Testis (tissue), 3 donors: ENCODE data around the gene DNAH10. TPM values are rescaled to one million over a fixed set of nuclear protein-coding genes. Genes with fewer than 3 reads are reported as not detected.

Experiments used
- DNase-seq: peaks from one replicate; pipeline ENCODE4 v3.0.0-alpha.2; 2019
- H3K27ac ChIP-seq, 2 donors: fragments of 200-600 bp; sonication (generic); one replicate each; pipeline ENCODE4 v1.5.1; 2019
- H3K27me3 ChIP-seq: fragments of 200-600 bp; sonication (generic); one replicate; pipeline ENCODE4 v1.5.1; 2019
- H3K36me3 ChIP-seq: fragments of 200-600 bp; sonication (generic); one replicate; pipeline ENCODE4 v1.5.1; 2017; ENCODE audit warnings: low read depth; ENCODE audit errors: missing control alignments
- H3K4me1 ChIP-seq: fragments of 200-600 bp; sonication (generic); one replicate; pipeline ENCODE4 v1.5.1; 2019
- H3K4me3 ChIP-seq, 2 donors: fragments of 200-600 bp; sonication (generic); one replicate each; pipeline ENCODE4 v1.5.1; 2017 to 2019
- H3K9me3 ChIP-seq: fragments of 200-600 bp; sonication (generic); one replicate; pipeline ENCODE4 v1.5.1; 2017
- CTCF ChIP-seq, 3 experiments: fragments of 450-650 bp in 2 of 3; fragments of 200-600 bp in 1 of 3; sonication (generic) in 1 of 3; IDR thresholded peaks; one replicate each; pipeline ENCODE4 v1.5.1; 2016 to 2019; ENCODE audit warnings: antibody characterized with exemption in 3 of 3, mild to moderate bottlenecking in 2 of 3, moderate library complexity in 1 of 3
- POLR2A ChIP-seq: fragments of 450-650 bp; IDR thresholded peaks from one replicate; pipeline ENCODE4 v1.6.1; 2017; ENCODE audit warnings: antibody characterized with exemption, mild to moderate bottlenecking, moderate library complexity
- WGBS, 2 donors: methylation state at CpG; one replicate each; pipeline ENCODE4 v1.1.5; 2018; 5-methylcytosine and 5-hydroxymethylcytosine counted together
- intact Hi-C: fragments of 100-400 bp; cut with DNase I; formaldehyde crosslinking; loops from one replicate; pipeline ENCODE4 v1.15.1; 2023; ENCODE audit warnings: low total_unique reads
- polyA plus RNA-seq: library from polyadenylated mRNA; stranded (reverse); fragments of 350-450 nt; fragmentation: Illumina TruSeq; extraction: RNeasy Lipid Tissue Mini Kit (QIAGEN cat#74804); gene quantifications from one replicate; pipeline ENCODE4 v1.2.3, GENCODE V29; 2014; ENCODE audit warnings: low read depth, low replicate concordance; ENCODE audit not compliant: insufficient read depth
- total RNA-seq, 2 donors: library from RNA; depleted of rRNA; stranded (reverse); fragments of >200 nt; gene quantifications; one replicate each; pipeline ENCODE4 v1.2.3, GENCODE V29; 2016

Gene DNAH10
- total and polyA plus RNA-seq, 3 donors from 2014 or later = 15.4 to 29.3 (median 24.3) TPM

GRCh38 chr12:123942911-123943648 lies 181.0 kb downstream of the DNAH10 start:
- DNase-seq = no peak
- no peak for TF ChIP-seq POLR2A
- no peak for TF ChIP-seq CTCF (IDR thresholded peaks at IDR 0.05)
- Histone ChIP-seq H3K9me3 (no peaks in the 10 kb centered on the region), H3K27ac (no peak overlapping the region), H3K36me3 (no peaks in the 10 kb centered on the region), H3K4me1 (no peaks in the 10 kb centered on the region), H3K4me3 (no peak overlapping the region), H3K27me3 (no peaks in the 10 kb centered on the region)
- intact Hi-C loops = no loop called here
- 79 to 87% methylated on average over 11 to 16 of the region's 16 CpGs for WGBS, 2 donors

GRCh38 chr12:123943816-123944215 lies 181.7 kb downstream of the DNAH10 start:
- Histone ChIP-seq H3K36me3 (no peaks in the 10 kb centered on the region), H3K27me3 (no peaks in the 10 kb centered on the region), H3K27ac (no peak overlapping the region), H3K9me3 (no peaks in the 10 kb centered on the region), H3K4me1 (no peaks in the 10 kb centered on the region), H3K4me3 (no peak overlapping the region)
- intact Hi-C loops = no loop called here
- TF ChIP-seq CTCF (IDR thresholded peaks at IDR 0.05) (no peak), POLR2A (no peak)
- WGBS, 2 donors = 88 to 98% methylated on average over 2 to 5 of the region's 5 CpGs
- DNase-seq = no peak

GRCh38 chr12:123944696-123945095 lies 182.6 kb downstream of the DNAH10 start:
- no peak for DNase-seq

GRCh38 chr12:123945287-123946151 lies 183.4 kb downstream of the DNAH10 start:
- intact Hi-C loops = no loop called here
- Histone ChIP-seq H3K27ac (no peak overlapping the region), H3K27me3 (no peaks in the 10 kb centered on the region), H3K36me3 (no peaks in the 10 kb centered on the region), H3K4me3 (no peak overlapping the region), H3K4me1 (peaks cover 6% of the 10 kb centered on the region), H3K9me3 (no peaks in the 10 kb centered on the region)
- WGBS, 2 donors = 91 to 94% methylated on average over 23 to 25 of the region's 25 CpGs
- TF ChIP-seq CTCF (IDR thresholded peaks at IDR 0.05) = no peak
- TF ChIP-seq POLR2A = no peak
- no peak for DNase-seq

More at GRCh38 chr12:123944696-123945095, 182.6 kb downstream of the DNAH10 start:
- Histone ChIP-seq H3K27ac (no peak overlapping the region), H3K4me1 (no peaks in the 10 kb centered on the region), H3K36me3 (no peaks in the 10 kb centered on the region), H3K9me3 (no peaks in the 10 kb centered on the region), H3K27me3 (no peaks in the 10 kb centered on the region), H3K4me3 (no peak overlapping the region)
- intact Hi-C loops = no loop called here
- WGBS, 2 donors = 93 to 94% methylated on average over 10 of the region's 10 CpGs
- TF ChIP-seq CTCF (IDR thresholded peaks at IDR 0.05) (no peak), POLR2A (no peak)
